ENCODE measurements around the gene SYNJ2.

- TF ChIP-seq POLR2A (IDR thresholded peaks at IDR 0.05) (no peak), CTCF (IDR thresholded peaks at IDR 0.05) (no peak)
Observed at GRCh38 chr6:158115102-158115501, 133.4 kb downstream of the SYNJ2 start.
